Raji (cell line): ENCODE data around the gene KCNQ1.

ENCODE experiments used
- POLR2A ChIP-seq: IDR thresholded peaks from 2 replicates; pipeline ENCODE4 v1.6.1; 2011; ENCODE audit warnings: low read depth, low read length, control low read depth; ENCODE audit not compliant: insufficient read depth

The KCNQ1 gene

GRCh38 chr11:2758751-2759150 lies 313.9 kb downstream of the KCNQ1 start:
- TF ChIP-seq POLR2A = no peak

GRCh38 chr11:2759228-2760195 lies 314.7 kb downstream of the KCNQ1 start:
- no peak for TF ChIP-seq POLR2A

- no peak for TF ChIP-seq POLR2A
These were observed 315.5 kb downstream of the KCNQ1 start for GRCh38 chr11:2760196-2760871.

- TF ChIP-seq POLR2A = no peak
These were observed 316.6 kb downstream of the KCNQ1 start for GRCh38 chr11:2761131-2762030.

GRCh38 chr11:2762031-2762380 lies 317.2 kb downstream of the KCNQ1 start:
- TF ChIP-seq POLR2A = no peak

- no peak for TF ChIP-seq POLR2A
These were observed 317.6 kb downstream of the KCNQ1 start for GRCh38 chr11:2762451-2762850.

GRCh38 chr11:2763984-2764383 lies 319.2 kb downstream of the KCNQ1 start:
- TF ChIP-seq POLR2A = no peak

GRCh38 chr11:2765491-2765890 lies 320.7 kb downstream of the KCNQ1 start:
- no peak for TF ChIP-seq POLR2A

GRCh38 chr11:2766166-2766565 lies 321.4 kb downstream of the KCNQ1 start:
- no peak for TF ChIP-seq POLR2A

GRCh38 chr11:2767071-2767470 lies 322.3 kb downstream of the KCNQ1 start:
- no peak for TF ChIP-seq POLR2A

- no peak for TF ChIP-seq POLR2A
These were observed 323.0 kb downstream of the KCNQ1 start for GRCh38 chr11:2767801-2768200.

- no peak for TF ChIP-seq POLR2A
These were observed 323.9 kb downstream of the KCNQ1 start for GRCh38 chr11:2768471-2769408.

GRCh38 chr11:2769409-2770095 lies 324.7 kb downstream of the KCNQ1 start:
- TF ChIP-seq POLR2A = no peak
